HepG2 (cell line): Measurements from ENCODE around the gene AUP1. TPM values are rescaled to one million over a fixed set of nuclear protein-coding genes. Genes with fewer than 3 reads are reported as not detected.

Experiments
- ATRX ChIP-seq: sonication (generic); formaldehyde crosslinking; IDR thresholded peaks from 2 replicates; pipeline ENCODE4 v1.4.0; 2020; ENCODE audit warnings: missing genetic modification reagents, borderline replicate concordance
- GPN1 ChIP-seq: sonication (generic); formaldehyde crosslinking; IDR thresholded peaks from 2 replicates; pipeline ENCODE4 v1.5.1; 2020; ENCODE audit warnings: missing genetic modification reagents, borderline replicate concordance
- IKZF1 ChIP-seq: fragments of 450-650 bp; IDR thresholded peaks from 2 replicates; pipeline ENCODE4 v1.7.1; 2016
- NCOR1 ChIP-seq: fragments of 200-600 bp; sonication (generic); IDR thresholded peaks from 2 replicates; pipeline ENCODE4 v1.7.0; 2017; ENCODE audit warnings: antibody characterized with exemption, low read length, borderline replicate concordance
- NR2C2 ChIP-seq: sonication (generic); formaldehyde crosslinking; IDR thresholded peaks from 2 replicates; pipeline ENCODE4 v1.4.0; 2020; ENCODE audit warnings: missing genetic modification reagents, mild to moderate bottlenecking, moderate library complexity, borderline replicate concordance
- POLR2AphosphoS2 ChIP-seq: IDR thresholded peaks from 2 replicates; pipeline ENCODE4 v1.6.1; 2011; ENCODE audit warnings: low read depth, low read length, improper control_type of control experiment
- RARA ChIP-seq: IDR thresholded peaks from 2 replicates; pipeline ENCODE4 v1.6.1; 2016; ENCODE audit warnings: missing genetic modification reagents, missing compliant biosample characterization
- U2AF1 ChIP-seq: fragments of 200-400 bp; formaldehyde crosslinking; optimal IDR thresholded peaks from 2 replicates; pipeline ENCODE3; 2017; ENCODE audit warnings: mild to moderate bottlenecking, low read depth, low read length
- ZBTB7A ChIP-seq: sonication (generic); formaldehyde crosslinking; IDR thresholded peaks from 2 replicates; pipeline ENCODE4 v1.8.0; 2022; ENCODE audit warnings: mild to moderate bottlenecking, missing genetic modification reagents
- ZNF17 ChIP-seq: sonication (generic); formaldehyde crosslinking; IDR thresholded peaks from 2 replicates; pipeline ENCODE4 v1.5.0; 2020; ENCODE audit warnings: mild to moderate bottlenecking, missing genetic modification reagents
- ZNF333 ChIP-seq: sonication (generic); formaldehyde crosslinking; IDR thresholded peaks from 2 replicates; pipeline ENCODE4 v1.4.0; 2020; ENCODE audit warnings: mild to moderate bottlenecking, missing genetic modification reagents, borderline replicate concordance
- ZNF337 ChIP-seq: sonication (generic); formaldehyde crosslinking; IDR thresholded peaks from 2 replicates; pipeline ENCODE4 v1.5.1; 2020; ENCODE audit warnings: missing genetic modification reagents, low read depth, mild to moderate bottlenecking, borderline replicate concordance
- ZNF547 ChIP-seq: sonication (generic); formaldehyde crosslinking; IDR thresholded peaks from 2 replicates; pipeline ENCODE4 v1.5.1; 2020; ENCODE audit warnings: mild to moderate bottlenecking, missing genetic modification reagents
- ZNF605 ChIP-seq: sonication (generic); formaldehyde crosslinking; IDR thresholded peaks from 2 replicates; pipeline ENCODE4 v1.8.0; 2022; ENCODE audit warnings: mild to moderate bottlenecking, missing genetic modification reagents
- ZNF614 ChIP-seq: IDR thresholded peaks from 2 replicates; pipeline ENCODE4 v1.6.1; 2018; ENCODE audit warnings: missing biosample characterization, missing genetic modification reagents, inconsistent platforms, borderline replicate concordance
- ZNF761 ChIP-seq: sonication (generic); formaldehyde crosslinking; conservative IDR thresholded peaks from 2 replicates; pipeline ENCODE4 v1.4.0; 2020; ENCODE audit warnings: mild to moderate bottlenecking, missing genetic modification reagents
- ZNF841 ChIP-seq: sonication (generic); formaldehyde crosslinking; IDR thresholded peaks from 2 replicates; pipeline ENCODE4 v1.8.1; 2023; ENCODE audit warnings: missing genetic modification reagents, borderline replicate concordance
- polyA plus RNA-seq, 8 experiments: library from polyadenylated mRNA; depleted of rRNA in 3 of 8; stranded (reverse) in 7 of 8; unstranded in 1 of 8; fragments of >200 nt; fragmentation: Illumina TruSeq in 4 of 8; extraction: Trizol in 4 of 8; gene quantifications; 2 replicates each; pipeline versions ENCODE4 v1.2.1 to v1.2.3, GENCODE V29; 2011 to 2016; ENCODE audit warnings: low read depth in 4 of 8, missing spikeins in 1 of 8, mixed read lengths in 1 of 8; ENCODE audit not compliant: insufficient read depth in 1 of 8
- total RNA-seq, 5 experiments: library from RNA; depleted of rRNA; stranded (reverse); fragments of >200 nt; fragmentation: Illumina TruSeq; extraction: Trizol; gene quantifications; 2 replicates each; pipeline ENCODE4 v1.2.3, GENCODE V29; 2016; ENCODE audit warnings: low read depth in 1 of 5
- TF ChIP-seq, protein P1 (sequence below): sonication (generic); formaldehyde crosslinking; IDR thresholded peaks from 2 replicates; pipeline ENCODE4 v1.4.0; 2020; ENCODE audit warnings: missing genetic modification reagents
- TF ChIP-seq, protein P2 (sequence below): sonication (generic); formaldehyde crosslinking; conservative IDR thresholded peaks from 2 replicates; pipeline ENCODE4 v1.4.0; 2020; ENCODE audit warnings: missing genetic modification reagents
- TF ChIP-seq, protein P3 (sequence below): sonication (generic); formaldehyde crosslinking; IDR thresholded peaks from 2 replicates; pipeline ENCODE4 v1.5.0; 2020; ENCODE audit warnings: mild to moderate bottlenecking, missing genetic modification reagents
- TF ChIP-seq, protein P4 (sequence below): sonication (generic); formaldehyde crosslinking; IDR thresholded peaks from 2 replicates; pipeline ENCODE4 v1.4.0; 2020; ENCODE audit warnings: missing genetic modification reagents
- TF ChIP-seq, protein P5 (sequence below): IDR thresholded peaks from 2 replicates; pipeline ENCODE4 v1.6.1; 2012; ENCODE audit warnings: inconsistent platforms

AUP1 gene
- total and polyA plus RNA-seq, 2 of the 13 experiments (the other 11 are each of a cell fraction or from before 2014, with no cell fraction given), result 174 to 267 TPM

DNA sequence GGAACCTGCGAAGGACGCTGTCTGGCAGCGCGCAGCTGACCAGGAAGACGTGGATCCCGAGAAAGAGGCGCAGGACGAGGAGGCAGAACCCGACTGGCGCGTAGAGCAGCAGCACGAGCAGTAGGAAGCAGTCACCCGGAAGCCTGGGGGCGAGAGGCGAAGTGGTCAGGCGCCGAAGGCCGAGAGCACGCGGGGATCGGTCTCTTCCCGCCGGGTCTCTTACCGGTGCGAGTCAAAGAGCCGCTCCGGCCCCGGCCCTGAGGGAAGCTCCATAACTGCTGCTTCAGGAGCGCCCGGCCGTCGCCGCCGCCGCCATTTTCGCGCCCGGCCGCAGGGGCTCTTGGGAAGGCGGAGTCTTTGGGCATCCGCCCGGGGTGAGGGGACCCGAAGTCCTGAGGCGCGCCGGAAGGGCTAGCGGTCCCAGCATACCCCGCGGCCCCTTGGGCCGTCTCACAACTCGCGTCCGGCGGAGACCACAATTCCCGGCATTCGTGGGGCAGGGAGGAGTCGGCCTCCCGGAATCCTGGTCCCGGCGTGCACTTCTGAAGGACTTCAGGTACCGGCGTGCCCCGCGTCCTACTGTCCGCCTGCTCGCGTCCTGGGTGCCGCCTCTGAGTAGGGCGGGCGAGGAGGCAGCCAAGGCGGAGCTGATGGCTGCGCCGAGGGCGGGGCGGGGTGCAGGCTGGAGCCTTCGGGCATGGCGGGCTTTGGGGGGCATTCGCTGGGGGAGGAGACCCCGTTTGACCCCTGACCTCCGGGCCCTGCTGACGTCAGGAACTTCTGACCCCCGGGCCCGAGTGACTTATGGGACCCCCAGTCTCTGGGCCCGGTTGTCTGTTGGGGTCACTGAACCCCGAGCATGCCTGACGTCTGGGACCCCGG is at the start of gene AUP1, which contains the start of gene HTRA2 (continued):
- TF ChIP-seq ZNF337, result peak; percentile 8; the same call in 1 of the 2 replicates
- TF ChIP-seq U2AF1, result peak; percentile 62
- TF ChIP-seq GPN1, result peak; percentile 24; the same call in 1 of the 2 replicates
- TF ChIP-seq ATRX, result no peak
- TF ChIP-seq NR2C2 (CRISPR knock-in tag), result peak; percentile 98
- no peak; the same call in none of the 2 replicates for TF ChIP-seq RARA (CRISPR knock-in tag)
- TF ChIP-seq ZNF841 (CRISPR knock-in tag), result no peak
- TF ChIP-seq, protein P1, sequence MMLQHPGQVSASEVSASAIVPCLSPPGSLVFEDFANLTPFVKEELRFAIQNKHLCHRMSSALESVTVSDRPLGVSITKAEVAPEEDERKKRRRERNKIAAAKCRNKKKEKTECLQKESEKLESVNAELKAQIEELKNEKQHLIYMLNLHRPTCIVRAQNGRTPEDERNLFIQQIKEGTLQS, result 0 out of 2 replicates have a peak, but pooled peaks have one; percentile 13
- peak; percentile 97 for TF ChIP-seq ZNF605 (CRISPR knock-in tag)
- TF ChIP-seq ZBTB7A, result no peak; the same call in 1 of the 2 replicates
- TF ChIP-seq, protein P2, sequence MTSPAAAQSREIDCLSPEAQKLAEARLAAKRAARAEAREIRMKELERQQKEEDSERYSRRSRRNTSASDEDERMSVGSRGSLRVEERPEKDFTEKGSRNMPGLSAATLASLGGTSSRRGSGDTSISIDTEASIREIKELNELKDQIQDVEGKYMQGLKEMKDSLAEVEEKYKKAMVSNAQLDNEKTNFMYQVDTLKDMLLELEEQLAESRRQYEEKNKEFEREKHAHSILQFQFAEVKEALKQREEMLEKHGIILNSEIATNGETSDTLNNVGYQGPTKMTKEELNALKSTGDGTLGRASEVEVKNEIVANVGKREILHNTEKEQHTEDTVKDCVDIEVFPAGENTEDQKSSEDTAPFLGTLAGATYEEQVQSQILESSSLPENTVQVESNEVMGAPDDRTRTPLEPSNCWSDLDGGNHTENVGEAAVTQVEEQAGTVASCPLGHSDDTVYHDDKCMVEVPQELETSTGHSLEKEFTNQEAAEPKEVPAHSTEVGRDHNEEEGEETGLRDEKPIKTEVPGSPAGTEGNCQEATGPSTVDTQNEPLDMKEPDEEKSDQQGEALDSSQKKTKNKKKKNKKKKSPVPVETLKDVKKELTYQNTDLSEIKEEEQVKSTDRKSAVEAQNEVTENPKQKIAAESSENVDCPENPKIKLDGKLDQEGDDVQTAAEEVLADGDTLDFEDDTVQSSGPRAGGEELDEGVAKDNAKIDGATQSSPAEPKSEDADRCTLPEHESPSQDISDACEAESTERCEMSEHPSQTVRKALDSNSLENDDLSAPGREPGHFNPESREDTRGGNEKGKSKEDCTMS, result no peak
- no peak for TF ChIP-seq IKZF1
- TF ChIP-seq NCOR1, result peak; percentile 61; the same call in 1 of the 2 replicates
- TF ChIP-seq ZNF333, result peak; percentile 97
- TF ChIP-seq, protein P3, sequence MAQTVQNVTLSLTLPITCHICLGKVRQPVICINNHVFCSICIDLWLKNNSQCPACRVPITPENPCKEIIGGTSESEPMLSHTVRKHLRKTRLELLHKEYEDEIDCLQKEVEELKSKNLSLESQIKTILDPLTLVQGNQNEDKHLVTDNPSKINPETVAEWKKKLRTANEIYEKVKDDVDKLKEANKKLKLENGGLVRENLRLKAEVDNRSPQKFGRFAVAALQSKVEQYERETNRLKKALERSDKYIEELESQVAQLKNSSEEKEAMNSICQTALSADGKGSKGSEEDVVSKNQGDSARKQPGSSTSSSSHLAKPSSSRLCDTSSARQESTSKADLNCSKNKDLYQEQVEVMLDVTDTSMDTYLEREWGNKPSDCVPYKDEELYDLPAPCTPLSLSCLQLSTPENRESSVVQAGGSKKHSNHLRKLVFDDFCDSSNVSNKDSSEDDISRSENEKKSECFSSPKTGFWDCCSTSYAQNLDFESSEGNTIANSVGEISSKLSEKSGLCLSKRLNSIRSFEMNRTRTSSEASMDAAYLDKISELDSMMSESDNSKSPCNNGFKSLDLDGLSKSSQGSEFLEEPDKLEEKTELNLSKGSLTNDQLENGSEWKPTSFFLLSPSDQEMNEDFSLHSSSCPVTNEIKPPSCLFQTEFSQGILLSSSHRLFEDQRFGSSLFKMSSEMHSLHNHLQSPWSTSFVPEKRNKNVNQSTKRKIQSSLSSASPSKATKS (CRISPR knock-in tag), result no peak
- no peak; the same call in 1 of the 2 replicates for TF ChIP-seq POLR2AphosphoS2
- TF ChIP-seq, protein P4, sequence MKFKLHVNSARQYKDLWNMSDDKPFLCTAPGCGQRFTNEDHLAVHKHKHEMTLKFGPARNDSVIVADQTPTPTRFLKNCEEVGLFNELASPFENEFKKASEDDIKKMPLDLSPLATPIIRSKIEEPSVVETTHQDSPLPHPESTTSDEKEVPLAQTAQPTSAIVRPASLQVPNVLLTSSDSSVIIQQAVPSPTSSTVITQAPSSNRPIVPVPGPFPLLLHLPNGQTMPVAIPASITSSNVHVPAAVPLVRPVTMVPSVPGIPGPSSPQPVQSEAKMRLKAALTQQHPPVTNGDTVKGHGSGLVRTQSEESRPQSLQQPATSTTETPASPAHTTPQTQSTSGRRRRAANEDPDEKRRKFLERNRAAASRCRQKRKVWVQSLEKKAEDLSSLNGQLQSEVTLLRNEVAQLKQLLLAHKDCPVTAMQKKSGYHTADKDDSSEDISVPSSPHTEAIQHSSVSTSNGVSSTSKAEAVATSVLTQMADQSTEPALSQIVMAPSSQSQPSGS (CRISPR knock-in tag), result peak; percentile 89
- TF ChIP-seq ZNF614 (CRISPR knock-in tag), result no peak
- TF ChIP-seq ZNF17, result no peak; the same call in 1 of the 2 replicates
- TF ChIP-seq ZNF761, result peak; percentile 85
- TF ChIP-seq, protein P5, sequence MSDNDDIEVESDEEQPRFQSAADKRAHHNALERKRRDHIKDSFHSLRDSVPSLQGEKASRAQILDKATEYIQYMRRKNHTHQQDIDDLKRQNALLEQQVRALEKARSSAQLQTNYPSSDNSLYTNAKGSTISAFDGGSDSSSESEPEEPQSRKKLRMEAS, result peak; percentile 64
- TF ChIP-seq ZNF547 (CRISPR knock-in tag), result peak; percentile 73
